ENCODE data around the gene TRAT1.

- TF ChIP-seq POLR2AphosphoS5 (IDR thresholded peaks at IDR 0.05; ENCODE audit: low read depth, low read length) = no peak
- TF ChIP-seq SIN3A (IDR thresholded peaks at IDR 0.05; ENCODE audit: borderline replicate concordance, insufficient read depth, low read length) = no peak
- TF ChIP-seq TAF1 (IDR thresholded peaks at IDR 0.05; ENCODE audit: borderline replicate concordance, insufficient read depth, low read length) = no peak
Observed at GRCh38 chr3:108877901-108878300, 55.3 kb downstream of the TRAT1 start.

Data from PFSK-1 (cell line).